Left lung (tissue), 10 donors: ENCODE data around the gene ADAM12. TPM values are rescaled to one million over a fixed set of nuclear protein-coding genes. Genes with fewer than 3 reads are reported as not detected.
A peak's percentile ranks its signal among the peaks of the same experiment; 100 is the strongest.

Experiments
- ATAC-seq: fragments of 200-7000 bp; cut with Tn5 transposase; one replicate; pipeline ENCODE4 v1.9.1; 2020; ENCODE audit warnings: moderate library complexity
- DNase-seq, 4 donors: peaks; one replicate each; pipeline ENCODE4 v3.0.0-alpha.2; 2013 to 2020
- H3K27ac ChIP-seq, 2 donors: fragments of 200-600 bp; sonication (generic) in 1 of 2; one replicate each; pipeline versions ENCODE4 v1.5.0 to v1.8.0; 2020 to 2021
- H3K27me3 ChIP-seq, 2 donors: fragments of 200-600 bp; sonication (generic) in 1 of 2; one replicate each; pipeline versions ENCODE4 v1.5.0 to v1.8.0; 2020 to 2021
- H3K36me3 ChIP-seq, 2 donors: fragments of 200-600 bp; sonication (generic) in 1 of 2; one replicate each; pipeline versions ENCODE4 v1.5.0 to v1.8.0; 2020 to 2021
- H3K4me1 ChIP-seq, 2 donors: fragments of 200-600 bp; one replicate each; pipeline ENCODE4 v1.8.0; 2021
- H3K4me3 ChIP-seq, 2 donors: fragments of 200-600 bp; sonication (generic) in 1 of 2; one replicate each; pipeline versions ENCODE4 v1.5.0 to v1.8.0; 2020 to 2021; ENCODE audit warnings: mild to moderate bottlenecking in 1 of 2
- H3K9me3 ChIP-seq, 2 donors: fragments of 200-600 bp; sonication (generic) in 1 of 2; one replicate each; pipeline versions ENCODE4 v1.5.0 to v1.8.0; 2020 to 2021
- intact Hi-C, 2 donors: fragments of 100-400 bp; cut with DNase I; formaldehyde crosslinking; loops; one replicate each; pipeline versions ENCODE4 v1.11.2 to v1.14.2; 2022
- polyA plus RNA-seq, 6 donors: library from polyadenylated mRNA; unstranded; fragments of 120-200 nt; gene quantifications; one replicate each; pipeline ENCODE4 v1.2.1, GENCODE V29; 2013; ENCODE audit not compliant: insufficient read length in 6 of 6
- total RNA-seq, 2 donors: library from RNA; stranded (reverse); fragmentation: NEBNext Ultra II Directional; extraction: Animal tissue kit (Norgen Biotek cat#: 25700); gene quantifications; one replicate each; pipeline ENCODE4 v1.2.1, GENCODE V29; 2021
- TF ChIP-seq, protein P1 (sequence below), 2 donors: fragments of 200-600 bp; sonication (generic) in 1 of 2; IDR thresholded peaks; one replicate each; pipeline versions ENCODE4 v1.5.0 to v1.8.0; 2021; ENCODE audit warnings: antibody characterized with exemption in 2 of 2
- donor health status: DM: no; HTN: yes; CAD: no.
- donor health status: DM: no; HTN: no; CAD: no.

Gene ADAM12
- total and polyA plus RNA-seq, 8 donors = 2.6 to 22.4 (median 10.7) TPM

DNA sequence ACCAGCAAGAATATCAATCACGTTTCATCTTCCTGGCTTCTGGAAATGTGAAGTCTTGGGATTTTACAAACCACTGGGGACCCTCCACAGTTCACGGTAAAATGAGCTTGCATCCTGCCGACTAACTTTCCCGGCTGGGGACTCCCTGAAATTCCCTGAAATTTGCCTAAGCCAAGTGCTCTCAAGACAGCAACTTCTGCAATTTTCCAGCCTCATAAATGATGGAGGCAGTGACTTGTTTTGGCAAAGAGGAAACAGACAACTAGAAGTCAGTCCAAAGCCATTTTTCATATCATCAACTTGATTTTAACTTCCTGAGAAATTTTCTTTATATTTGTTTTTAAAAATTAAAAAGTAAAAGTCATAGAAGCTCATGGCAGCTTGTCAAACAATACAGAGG, 279.6 kb downstream of the ADAM12 start:
- Histone ChIP-seq H3K27ac (no peak overlapping the region), H3K36me3 (no peaks in the 10 kb centered on the region), H3K4me3 (no peak overlapping the region), H3K27me3 (no peaks in the 10 kb centered on the region), H3K4me1 (peaks cover 0 to 12% of the 10 kb centered on the region in 2 donors), H3K9me3 (no peaks in the 10 kb centered on the region)
- no peak for ATAC-seq
- intact Hi-C loops = no loop called here
- TF ChIP-seq, protein P1, sequence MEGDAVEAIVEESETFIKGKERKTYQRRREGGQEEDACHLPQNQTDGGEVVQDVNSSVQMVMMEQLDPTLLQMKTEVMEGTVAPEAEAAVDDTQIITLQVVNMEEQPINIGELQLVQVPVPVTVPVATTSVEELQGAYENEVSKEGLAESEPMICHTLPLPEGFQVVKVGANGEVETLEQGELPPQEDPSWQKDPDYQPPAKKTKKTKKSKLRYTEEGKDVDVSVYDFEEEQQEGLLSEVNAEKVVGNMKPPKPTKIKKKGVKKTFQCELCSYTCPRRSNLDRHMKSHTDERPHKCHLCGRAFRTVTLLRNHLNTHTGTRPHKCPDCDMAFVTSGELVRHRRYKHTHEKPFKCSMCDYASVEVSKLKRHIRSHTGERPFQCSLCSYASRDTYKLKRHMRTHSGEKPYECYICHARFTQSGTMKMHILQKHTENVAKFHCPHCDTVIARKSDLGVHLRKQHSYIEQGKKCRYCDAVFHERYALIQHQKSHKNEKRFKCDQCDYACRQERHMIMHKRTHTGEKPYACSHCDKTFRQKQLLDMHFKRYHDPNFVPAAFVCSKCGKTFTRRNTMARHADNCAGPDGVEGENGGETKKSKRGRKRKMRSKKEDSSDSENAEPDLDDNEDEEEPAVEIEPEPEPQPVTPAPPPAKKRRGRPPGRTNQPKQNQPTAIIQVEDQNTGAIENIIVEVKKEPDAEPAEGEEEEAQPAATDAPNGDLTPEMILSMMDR (IDR thresholded peaks at IDR 0.05) = no peak
- no peak for DNase-seq

DNA sequence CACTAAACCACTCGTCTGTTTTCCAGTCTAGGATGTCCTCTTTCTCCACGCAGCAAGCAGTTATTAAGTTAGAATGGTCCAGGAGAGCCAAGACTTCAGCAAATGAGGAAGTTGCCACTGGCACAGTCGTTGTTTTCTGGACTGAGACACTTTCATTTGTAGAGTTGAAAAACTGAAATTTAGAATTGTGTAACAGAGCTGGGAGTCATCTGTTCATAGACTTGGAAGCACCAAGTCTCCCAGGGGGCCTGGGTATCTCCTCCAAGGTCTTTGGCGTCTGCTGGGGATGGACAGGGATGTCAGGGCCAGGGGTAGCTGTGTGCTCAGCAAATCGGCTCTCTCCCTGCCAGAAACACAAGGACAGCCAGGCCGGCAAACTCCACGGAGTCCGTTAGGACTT, 283.5 kb downstream of the ADAM12 start:
- no peak overlapping the region for H3K4me3 ChIP-seq
- no peak overlapping the region for H3K27ac ChIP-seq
- TF ChIP-seq, protein P1 (IDR thresholded peaks at IDR 0.05) = no peak
- H3K36me3 ChIP-seq = no peaks in the 10 kb centered on the region
- H3K9me3 ChIP-seq = no peaks in the 10 kb centered on the region
- no peak for ATAC-seq
- H3K4me1 ChIP-seq = peaks cover 0 to 9% of the 10 kb centered on the region in 2 donors
- no peaks in the 10 kb centered on the region for H3K27me3 ChIP-seq
- no peak for DNase-seq
- intact Hi-C loops = no loop called here

DNA sequence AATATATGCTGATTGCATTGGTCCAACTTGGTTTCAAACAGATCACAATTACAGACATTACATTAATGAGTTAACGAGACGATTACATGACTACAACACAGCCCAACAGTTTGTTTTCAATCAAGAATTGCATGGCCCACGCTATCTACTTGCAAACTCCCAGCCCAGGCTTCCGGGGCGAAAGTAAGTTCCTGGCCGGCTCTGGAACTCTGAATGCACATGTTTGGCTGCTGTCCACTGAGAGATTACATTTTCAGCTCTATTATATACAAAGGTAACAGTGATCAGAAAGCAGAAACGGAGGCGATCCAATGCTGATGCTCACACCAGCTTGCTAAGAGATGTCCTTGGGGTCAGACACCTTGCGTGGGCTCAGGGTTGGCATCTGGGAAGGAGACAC, 285.6 kb downstream of the ADAM12 start:
- ATAC-seq (no peak), DNase-seq (no peak)
- H3K4me1 ChIP-seq = peaks cover 0 to 9% of the 10 kb centered on the region in 2 donors
- no peak overlapping the region for H3K27ac ChIP-seq
- TF ChIP-seq, protein P1 (IDR thresholded peaks at IDR 0.05) = no peak
- intact Hi-C loops = no loop called here
- H3K36me3 ChIP-seq = no peaks in the 10 kb centered on the region
- no peaks in the 10 kb centered on the region for H3K27me3 ChIP-seq
- no peaks in the 10 kb centered on the region for H3K9me3 ChIP-seq
- no peak overlapping the region for H3K4me3 ChIP-seq

DNA sequence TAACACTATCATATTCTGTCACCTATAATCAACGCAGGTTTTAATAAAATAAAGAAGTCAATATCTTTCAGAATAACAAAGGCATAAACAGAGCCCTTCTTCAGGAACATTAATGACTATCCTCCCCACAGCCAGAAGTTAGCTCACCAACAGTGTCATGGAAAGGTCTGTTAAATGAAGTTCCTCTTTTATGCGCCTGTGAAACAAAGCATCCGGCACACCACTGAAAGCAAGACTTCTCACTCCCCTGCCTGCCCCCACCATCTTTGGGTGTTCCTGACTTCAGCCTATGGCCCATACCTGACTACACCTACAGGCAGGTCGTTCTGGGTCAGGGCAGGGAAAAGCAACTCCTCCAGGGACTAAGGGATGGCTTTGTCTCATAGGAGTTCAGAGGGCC, 286.5 kb downstream of the ADAM12 start:
- intact Hi-C loops = no loop called here

DNA sequence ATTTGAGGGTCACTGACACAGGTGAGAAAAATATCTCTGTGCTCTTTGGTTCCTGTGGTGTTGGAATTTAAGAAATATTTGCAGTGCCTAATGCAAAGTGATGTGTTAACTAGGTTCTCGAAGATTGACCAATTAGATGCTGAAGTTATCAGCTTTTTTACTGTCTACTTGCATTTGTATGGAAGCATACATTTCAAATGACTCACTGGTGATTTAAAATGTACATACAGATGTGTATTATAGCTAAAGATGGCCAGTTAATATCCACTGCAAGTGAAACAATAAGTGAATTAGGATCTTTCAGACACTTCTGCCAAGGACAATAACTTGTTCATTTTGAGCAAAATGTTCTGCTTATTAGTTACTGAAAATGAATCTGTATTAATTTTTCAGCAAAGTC, 287.0 kb downstream of the ADAM12 start:
- no peaks in the 10 kb centered on the region for H3K9me3 ChIP-seq
- H3K4me1 ChIP-seq = peaks cover 0 to 9% of the 10 kb centered on the region in 2 donors
- H3K4me3 ChIP-seq = no peak overlapping the region
- no peaks in the 10 kb centered on the region for H3K36me3 ChIP-seq
- ATAC-seq (no peak), DNase-seq (no peak)
- no peaks in the 10 kb centered on the region for H3K27me3 ChIP-seq
- no peak overlapping the region for H3K27ac ChIP-seq
- TF ChIP-seq, protein P1 (IDR thresholded peaks at IDR 0.05) = no peak
- intact Hi-C loops = no loop called here

More for the DNA sequence above, 286.5 kb downstream of the ADAM12 start:
- ATAC-seq (peak; percentile 56), DNase-seq (no peak)
- no peaks in the 10 kb centered on the region for H3K36me3 ChIP-seq
- TF ChIP-seq, protein P1 (IDR thresholded peaks at IDR 0.05) = no peak
- H3K9me3 ChIP-seq = no peaks in the 10 kb centered on the region
- H3K27me3 ChIP-seq = no peaks in the 10 kb centered on the region
- H3K27ac ChIP-seq = no peak overlapping the region
- no peak overlapping the region for H3K4me3 ChIP-seq
- peaks cover 0 to 9% of the 10 kb centered on the region in 2 donors for H3K4me1 ChIP-seq
